Peyer's patch (tissue), 4 donors: ENCODE data around the gene COL24A1. TPM values are rescaled to one million over a fixed set of nuclear protein-coding genes. Genes with fewer than 3 reads are reported as not detected.
"Not testable (repeated sequence)": the region's sequence is repeated elsewhere in the genome, so short reads cannot be mapped to it uniquely, and the experiment has no call there.

ENCODE experiments used
- DNase-seq, 3 donors: peaks; one replicate each; pipeline ENCODE4 v3.0.0-alpha.2; 2017 to 2019
- H3K27ac ChIP-seq, 4 donors: fragments of 200-600 bp; sonication (generic); one replicate each; pipeline ENCODE4 v1.5.1; 2016 to 2019
- H3K27me3 ChIP-seq, 2 donors: fragments of 200-600 bp; sonication (generic); one replicate each; pipeline ENCODE4 v1.5.1; 2019
- H3K36me3 ChIP-seq, 3 donors: fragments of 200-600 bp; sonication (generic); one replicate each; pipeline ENCODE4 v1.5.1; 2016 to 2019
- H3K4me1 ChIP-seq, 4 donors: fragments of 200-600 bp; sonication (generic); one replicate each; pipeline ENCODE4 v1.5.1; 2016 to 2019
- H3K4me3 ChIP-seq, 4 donors: fragments of 200-600 bp; sonication (generic); 1 replicate in 3 of 4; 2 replicates in 1 of 4; pipeline ENCODE4 v1.5.1; 2016 to 2019; ENCODE audit warnings: mild to moderate bottlenecking in 1 of 4
- H3K9me3 ChIP-seq, 4 donors: fragments of 200-600 bp; sonication (generic); one replicate each; pipeline ENCODE4 v1.5.1; 2016 to 2019; ENCODE audit warnings: mild to moderate bottlenecking in 1 of 4
- CTCF ChIP-seq, 6 experiments: fragments of 450-650 bp in 4 of 6; fragments of 200-600 bp in 2 of 6; sonication (generic) in 1 of 6; IDR thresholded peaks; one replicate each; pipeline ENCODE4 v1.5.1; 2017 to 2019; ENCODE audit warnings: antibody characterized with exemption in 6 of 6, mild to moderate bottlenecking in 3 of 6, moderate library complexity in 1 of 6
- POLR2A ChIP-seq, 2 donors: fragments of 450-650 bp; IDR thresholded peaks; one replicate each; pipeline ENCODE4 v1.5.1; 2017; ENCODE audit warnings: antibody characterized with exemption in 2 of 2, mild to moderate bottlenecking in 2 of 2, moderate library complexity in 2 of 2
- total RNA-seq, 4 donors: library from RNA; depleted of rRNA; stranded (reverse); fragments of >200 nt; gene quantifications; one replicate each; pipeline ENCODE4 v1.1.0, GENCODE V29; 2016

COL24A1 gene
- total RNA-seq, 4 donors from 2014 or later, result 0.18 to 3.3 (median 0.34) TPM

GRCh38 chr1:85839459-85839858 is 317.1 kb downstream of the COL24A1 start:
- H3K27me3 ChIP-seq, result no peaks in the 10 kb centered on the region
- no peaks in the 10 kb centered on the region for H3K36me3 ChIP-seq
- no peak overlapping the region for H3K27ac ChIP-seq
- H3K9me3 ChIP-seq, result no peaks in the 10 kb centered on the region
- no peaks in the 10 kb centered on the region for H3K4me1 ChIP-seq
- H3K4me3 ChIP-seq, result no peak overlapping the region
- DNase-seq, result no peak
- TF ChIP-seq POLR2A (IDR thresholded peaks at IDR 0.05), result no peak
- TF ChIP-seq CTCF (IDR thresholded peaks at IDR 0.05), result no peak

GRCh38 chr1:85838238-85838637 is 318.3 kb downstream of the COL24A1 start:
- no peaks in the 10 kb centered on the region for H3K4me1 ChIP-seq
- DNase-seq, result no peak

GRCh38 chr1:85836736-85837135 is 319.8 kb downstream of the COL24A1 start:
- H3K27me3 ChIP-seq, result no peaks in the 10 kb centered on the region
- no peak for DNase-seq
- TF ChIP-seq POLR2A (IDR thresholded peaks at IDR 0.05), result no peak
- no peak for TF ChIP-seq CTCF (IDR thresholded peaks at IDR 0.05)
- no peaks in the 10 kb centered on the region for H3K9me3 ChIP-seq
- H3K4me1 ChIP-seq, result no peaks in the 10 kb centered on the region
- no peak overlapping the region for H3K4me3 ChIP-seq
- H3K27ac ChIP-seq, result no peak overlapping the region
- no peaks in the 10 kb centered on the region for H3K36me3 ChIP-seq

More at GRCh38 chr1:85838238-85838637, 318.3 kb downstream of the COL24A1 start:
- H3K36me3 ChIP-seq, result no peaks in the 10 kb centered on the region
- TF ChIP-seq POLR2A (IDR thresholded peaks at IDR 0.05) (no peak), CTCF (IDR thresholded peaks at IDR 0.05) (no peak)
- no peaks in the 10 kb centered on the region for H3K27me3 ChIP-seq
- H3K9me3 ChIP-seq, result no peaks in the 10 kb centered on the region
- H3K27ac ChIP-seq, result no peak overlapping the region
- H3K4me3 ChIP-seq, result no peak overlapping the region

- H3K27me3 ChIP-seq, H3K4me1 ChIP-seq, H3K9me3 ChIP-seq: not testable (repeated sequence)
Observed at GRCh38 chr1:85833165-85833564, 323.4 kb downstream of the COL24A1 start.

GRCh38 chr1:85830837-85831236 is 325.7 kb downstream of the COL24A1 start:
- no peaks in the 10 kb centered on the region for H3K4me1 ChIP-seq

More at GRCh38 chr1:85833165-85833564, 323.4 kb downstream of the COL24A1 start:
- not testable (repeated sequence) for H3K36me3 ChIP-seq, H3K4me3 ChIP-seq, DNase-seq, H3K27ac ChIP-seq

More at GRCh38 chr1:85830837-85831236, 325.7 kb downstream of the COL24A1 start:
- DNase-seq, result no peak
- TF ChIP-seq CTCF (IDR thresholded peaks at IDR 0.05) (no peak), POLR2A (IDR thresholded peaks at IDR 0.05) (no peak)
- Histone ChIP-seq H3K27me3 (no peaks in the 10 kb centered on the region), H3K9me3 (no peaks in the 10 kb centered on the region), H3K4me3 (no peak overlapping the region), H3K36me3 (no peaks in the 10 kb centered on the region), H3K27ac (no peak overlapping the region)
